NT2/D1 (cell line): ENCODE results near the gene BFSP1.

Experiments used
- SUZ12 ChIP-seq: IDR thresholded peaks from 2 replicates; pipeline ENCODE4 v1.6.1; 2011; ENCODE audit not compliant: insufficient read length, insufficient read depth; ENCODE audit errors: extremely low read depth
- YY1 ChIP-seq: IDR thresholded peaks from 2 replicates; pipeline ENCODE4 v1.6.1; 2011; ENCODE audit not compliant: insufficient read length, insufficient read depth
- ZNF274 ChIP-seq: IDR thresholded peaks from 2 replicates; pipeline ENCODE4 v1.6.1; 2011; ENCODE audit warnings: mild to moderate bottlenecking, low read depth, low read length

DNA sequence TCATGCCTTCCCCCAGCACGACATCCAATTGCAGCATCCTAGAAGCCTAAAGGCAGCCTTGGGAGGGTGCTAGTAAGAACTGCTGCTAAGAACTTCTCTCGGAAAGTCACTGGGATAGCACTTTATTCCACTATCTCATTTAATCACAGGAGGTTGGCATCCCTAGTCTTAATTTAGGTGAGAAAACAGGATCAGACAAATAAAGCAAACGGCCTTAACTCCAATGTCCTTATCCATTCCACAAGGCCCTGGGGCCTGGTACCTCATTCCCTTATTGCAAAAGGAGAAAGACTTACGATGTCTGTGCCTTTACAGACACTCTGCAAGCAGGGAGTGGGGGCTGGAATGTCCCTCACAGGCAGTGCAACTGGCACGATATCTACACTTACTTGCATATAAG lies 60.7 kb downstream of the BFSP1 start:
- no peak for TF ChIP-seq YY1
- TF ChIP-seq SUZ12 = no peak
- TF ChIP-seq ZNF274 = no peak
